Thymus (tissue), 14 donors: ENCODE data around the gene OR13J1. TPM values are rescaled to one million over a fixed set of nuclear protein-coding genes. Genes with fewer than 3 reads are reported as not detected.
A peak's percentile ranks its signal among the peaks of the same experiment; 100 is the strongest.
"Not testable (repeated sequence)": the region's sequence is repeated elsewhere in the genome, so short reads cannot be mapped to it uniquely, and the experiment has no call there.

ENCODE experiments used
- DNase-seq, 9 donors: peaks; one replicate each; pipeline ENCODE4 v3.0.0-alpha.2; 2013; ENCODE audit warnings: low spot score in 9 of 9, low read depth in 6 of 9, missing footprints in 1 of 9
- H3K27ac ChIP-seq, 2 donors: one replicate each; pipeline ENCODE4 v1.5.1; 2013; ENCODE audit warnings: control low read depth in 1 of 2, low read depth in 1 of 2, low read length in 1 of 2, mild to moderate bottlenecking in 1 of 2, moderate library complexity in 1 of 2
- H3K27me3 ChIP-seq, 2 donors: one replicate each; pipeline ENCODE4 v1.5.1; 2013; ENCODE audit warnings: low read length in 1 of 2; ENCODE audit not compliant: control insufficient read depth in 2 of 2, insufficient read depth in 1 of 2
- H3K36me3 ChIP-seq, 2 donors: one replicate each; pipeline ENCODE4 v1.5.1; 2013; ENCODE audit warnings: low read length in 1 of 2, mild to moderate bottlenecking in 1 of 2, moderate library complexity in 1 of 2; ENCODE audit not compliant: control insufficient read depth in 2 of 2, insufficient read depth in 2 of 2
- H3K4me1 ChIP-seq, 2 donors: one replicate each; pipeline ENCODE4 v1.5.1; 2013; ENCODE audit warnings: low read length in 2 of 2; ENCODE audit not compliant: control insufficient read depth in 2 of 2, insufficient read depth in 2 of 2
- H3K4me3 ChIP-seq, 2 donors: one replicate each; pipeline ENCODE4 v1.5.1; 2013; ENCODE audit warnings: low read length in 2 of 2, control low read depth in 1 of 2, mild to moderate bottlenecking in 1 of 2
- H3K9me3 ChIP-seq, 2 donors: one replicate each; pipeline ENCODE4 v1.5.1; 2013; ENCODE audit warnings: low read length in 1 of 2, mild to moderate bottlenecking in 1 of 2; ENCODE audit not compliant: control insufficient read depth in 2 of 2, insufficient read depth in 1 of 2
- WGBS: extraction: QIAGEN DNeasy Blood & Tissue Kit; methylation state at CpG from one replicate; pipeline ENCODE4 v1.1.7; 2013; 5-methylcytosine and 5-hydroxymethylcytosine counted together
- long read RNA-seq, 10 donors: transcript quantifications; one replicate each; lab custom pipeline, GENCODE V29; 2026
- polyA plus RNA-seq: library from polyadenylated mRNA; stranded (reverse); fragments of 200-250 nt; gene quantifications from one replicate; pipeline ENCODE4 v1.2.3, GENCODE V29; 2013
- total RNA-seq: library from RNA; stranded (reverse); fragments of 120-200 nt; gene quantifications from one replicate; pipeline ENCODE4 v1.2.4, GENCODE V29; 2013
- donor health status: healthy.

Gene OR13J1, protein sequence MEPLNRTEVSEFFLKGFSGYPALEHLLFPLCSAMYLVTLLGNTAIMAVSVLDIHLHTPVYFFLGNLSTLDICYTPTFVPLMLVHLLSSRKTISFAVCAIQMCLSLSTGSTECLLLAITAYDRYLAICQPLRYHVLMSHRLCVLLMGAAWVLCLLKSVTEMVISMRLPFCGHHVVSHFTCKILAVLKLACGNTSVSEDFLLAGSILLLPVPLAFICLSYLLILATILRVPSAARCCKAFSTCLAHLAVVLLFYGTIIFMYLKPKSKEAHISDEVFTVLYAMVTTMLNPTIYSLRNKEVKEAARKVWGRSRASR
- total RNA-seq (not detected), polyA plus RNA-seq (not detected)
- long read RNA-seq, donor 1, result 0 reads
- long read RNA-seq, donor 2, result 0 reads
- long read RNA-seq, donor 3, result 0 reads
- long read RNA-seq, donor 4, result 0 reads
- long read RNA-seq, donor 5, partial matches to known transcripts, result 0 of 1 reads
- long read RNA-seq, donor 5, other reads (novel, unspliced or antisense), result 0 of 1 reads
- long read RNA-seq, donor 6, result 0 reads
- long read RNA-seq, donor 7, result 0 reads
- long read RNA-seq, donor 8, partial matches to known transcripts, result 0 of 2 reads
- long read RNA-seq, donor 8, other reads (novel, unspliced or antisense), result 0 of 2 reads
- long read RNA-seq, donor 9, result 0 reads
- long read RNA-seq, donor 10, result 0 reads

DNA sequence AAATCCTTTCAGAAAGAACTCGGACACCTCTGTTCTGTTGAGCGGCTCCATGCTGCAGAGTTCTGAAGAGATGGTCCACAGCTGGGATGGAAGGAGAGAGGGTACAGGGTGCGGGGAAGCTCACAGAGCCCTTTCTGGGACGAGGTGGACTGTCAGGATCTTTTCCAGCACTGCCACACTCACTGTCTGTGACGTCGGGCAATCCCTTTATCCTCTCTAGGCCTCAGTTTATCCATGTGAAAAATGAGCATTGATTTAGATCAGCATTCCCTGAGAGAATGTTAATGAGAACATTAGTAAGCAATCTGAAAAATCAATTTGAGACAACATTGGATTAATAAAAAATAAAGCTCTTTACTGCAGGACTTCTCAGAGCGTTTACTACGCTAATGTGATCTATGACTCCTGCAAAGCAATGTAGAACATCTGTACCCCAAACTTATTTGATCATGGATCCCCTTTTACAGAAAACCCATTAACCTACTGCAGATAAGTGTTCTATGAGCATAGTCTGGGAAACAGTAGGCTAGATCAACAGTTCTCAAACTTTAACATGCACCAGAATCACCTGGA, at the start of gene OR13J1:
Gene OR13J1 (minus strand): TSS at position 51 of the 573 bp plus-strand sequence. CDS start 0 bp downstream, at position 51.
- Histone ChIP-seq H3K4me3 (no peak within 1 kb of the TSS), H3K9me3 (no peaks in the 10 kb centered on the region), H3K27ac (no peak within 1 kb of the TSS), H3K4me1 (no peaks in the 10 kb centered on the region), H3K27me3 (no peaks in the 10 kb centered on the region), H3K36me3 (no peaks in the 10 kb centered on the region)
- WGBS, result 96% methylated on average over 8 of the region's 8 CpGs
- DNase-seq, result no peak

DNA sequence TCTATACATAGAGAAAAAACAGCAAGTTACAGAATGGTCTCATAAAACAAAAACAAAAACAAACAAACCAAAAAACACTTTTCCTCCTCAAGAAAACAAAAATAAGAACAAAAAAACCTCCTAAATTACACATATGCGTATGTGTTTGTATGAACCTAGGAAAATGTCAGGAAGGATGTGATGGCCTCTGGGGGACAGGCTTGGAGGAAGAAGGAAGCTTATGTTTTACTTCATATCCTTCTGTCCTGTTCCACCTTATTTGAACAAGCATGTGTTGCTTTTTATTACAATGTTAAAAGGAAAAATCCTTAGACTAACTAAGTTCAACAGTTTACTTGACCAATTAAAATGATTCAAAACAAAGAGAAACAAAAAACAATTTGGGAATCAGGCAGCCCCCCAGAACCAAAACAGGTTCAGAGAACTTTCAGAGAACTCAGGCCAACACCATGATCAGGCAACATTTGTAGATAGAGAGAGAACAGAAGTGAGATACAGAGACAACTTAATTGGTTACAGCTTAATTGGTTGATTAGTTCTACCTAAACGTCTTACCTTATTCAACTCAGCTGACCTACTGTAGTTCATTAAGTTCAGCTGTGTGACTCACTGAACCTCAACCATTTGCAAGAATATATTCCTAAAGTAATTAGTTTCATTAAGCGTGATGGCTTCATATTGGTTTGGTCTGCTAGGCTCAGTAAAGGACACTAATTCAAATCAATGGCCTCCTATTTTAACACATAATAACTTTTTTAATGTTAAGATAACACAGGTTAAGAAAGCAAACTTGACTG, 49.2 kb upstream of the OR13J1 start:
- Histone ChIP-seq H3K9me3 (no peaks in the 10 kb centered on the region), H3K27me3 (no peaks in the 10 kb centered on the region), H3K4me3 (no peak overlapping the region), H3K27ac (peak overlapping the region in 1 of 2 donors; percentile 14), H3K36me3 (no peaks in the 10 kb centered on the region), H3K4me1 (peaks cover 0 to 21% of the 10 kb centered on the region in 2 donors)
- DNase-seq, result no peak
- WGBS, result 98% methylated on average over 3 of the region's 3 CpGs

DNA sequence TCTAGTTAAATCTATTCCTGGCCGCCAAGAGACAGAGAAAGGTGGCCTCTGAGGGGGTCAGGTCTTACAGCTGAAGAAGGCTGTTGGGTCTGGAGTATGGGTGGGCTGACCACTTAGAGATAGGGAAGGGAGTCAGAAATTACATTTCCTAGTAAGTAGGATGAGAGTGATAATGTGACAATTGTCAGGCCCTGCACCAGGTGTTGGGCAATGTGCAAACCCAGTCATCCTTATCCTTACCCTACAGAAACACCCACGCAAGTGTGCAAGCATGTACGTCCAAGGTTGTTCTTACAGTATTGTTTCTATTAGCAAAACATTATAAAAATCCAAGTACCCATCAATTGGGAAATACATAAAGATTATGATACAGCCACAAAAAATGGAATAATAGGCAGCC, 48.6 kb upstream of the OR13J1 start:
- WGBS, result 97% methylated on average over 3 of the region's 3 CpGs
- Histone ChIP-seq H3K4me1 (peaks cover 0 to 20% of the 10 kb centered on the region in 2 donors), H3K36me3 (no peaks in the 10 kb centered on the region), H3K9me3 (no peaks in the 10 kb centered on the region), H3K27me3 (no peaks in the 10 kb centered on the region), H3K4me3 (no peak overlapping the region), H3K27ac (no peak overlapping the region)
- no peak for DNase-seq

DNA sequence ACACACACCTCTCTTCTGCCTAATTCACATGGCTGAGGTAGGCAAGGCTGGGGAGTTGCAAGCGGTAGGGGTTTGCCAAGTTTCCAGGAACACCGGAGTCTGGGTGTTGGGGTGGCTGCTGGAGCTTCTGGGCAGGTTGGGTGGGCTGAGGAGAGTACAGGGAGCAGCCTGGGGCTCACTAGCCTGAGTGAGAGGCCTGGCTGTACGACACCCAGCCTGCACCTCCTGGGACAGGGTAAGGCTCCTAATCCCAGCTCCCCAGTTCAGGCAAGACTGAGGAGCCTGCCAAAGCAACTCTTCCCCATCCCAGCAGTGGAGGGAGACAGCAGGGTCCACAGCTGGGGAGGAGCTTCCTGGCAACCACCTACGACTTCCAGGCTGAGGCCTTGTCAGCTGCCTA, 47.1 kb upstream of the OR13J1 start:
- H3K36me3 ChIP-seq, result no peaks in the 10 kb centered on the region
- H3K4me1 ChIP-seq, result peaks cover 0 to 14% of the 10 kb centered on the region in 2 donors
- H3K4me3 ChIP-seq, result no peak overlapping the region
- H3K27ac ChIP-seq, result no peak overlapping the region
- 92% methylated on average over 4 of the region's 4 CpGs for WGBS
- H3K9me3 ChIP-seq, result no peaks in the 10 kb centered on the region
- H3K27me3 ChIP-seq, result no peaks in the 10 kb centered on the region
- no peak for DNase-seq

DNA sequence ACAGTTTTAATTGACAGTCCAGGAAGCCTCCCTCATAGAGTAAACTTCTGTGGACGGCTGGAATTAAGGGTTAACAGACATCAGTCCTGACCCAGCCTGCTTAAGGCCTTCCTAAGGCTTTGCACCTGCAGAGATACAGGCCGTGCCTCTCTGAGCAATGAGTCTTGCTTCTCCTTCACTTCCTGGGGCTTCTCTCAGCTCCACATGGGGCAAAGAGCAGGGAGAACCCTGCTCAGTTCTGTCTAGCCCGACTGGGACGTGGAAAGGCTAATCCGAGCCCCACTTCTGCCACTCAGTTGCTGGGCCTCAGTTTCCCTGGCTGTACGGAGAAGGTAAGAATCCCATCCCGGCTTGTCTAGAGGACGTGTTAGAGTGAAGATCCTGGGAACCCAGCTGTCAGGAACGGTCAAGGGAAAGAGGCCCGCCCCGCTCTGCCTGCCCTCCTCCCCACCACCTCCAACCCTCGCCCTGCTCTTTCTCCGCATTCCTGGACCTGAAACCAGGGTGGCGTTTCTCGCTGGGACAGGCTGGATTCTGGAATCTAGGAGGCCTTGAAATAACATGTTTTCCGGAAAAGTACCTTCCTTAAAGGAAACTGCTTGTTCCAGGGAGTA, 45.6 kb upstream of the OR13J1 start:
- no peaks in the 10 kb centered on the region for H3K27me3 ChIP-seq
- no peak for DNase-seq
- H3K4me1 ChIP-seq, result peaks cover 4 to 24% of the 10 kb centered on the region in 2 donors
- H3K27ac ChIP-seq, result peak overlapping the region in 1 of 2 donors; percentile 7
- no peaks in the 10 kb centered on the region for H3K9me3 ChIP-seq
- H3K36me3 ChIP-seq, result no peaks in the 10 kb centered on the region
- WGBS, result 93% methylated on average over 16 of the region's 16 CpGs
- H3K4me3 ChIP-seq, result no peak overlapping the region

DNA sequence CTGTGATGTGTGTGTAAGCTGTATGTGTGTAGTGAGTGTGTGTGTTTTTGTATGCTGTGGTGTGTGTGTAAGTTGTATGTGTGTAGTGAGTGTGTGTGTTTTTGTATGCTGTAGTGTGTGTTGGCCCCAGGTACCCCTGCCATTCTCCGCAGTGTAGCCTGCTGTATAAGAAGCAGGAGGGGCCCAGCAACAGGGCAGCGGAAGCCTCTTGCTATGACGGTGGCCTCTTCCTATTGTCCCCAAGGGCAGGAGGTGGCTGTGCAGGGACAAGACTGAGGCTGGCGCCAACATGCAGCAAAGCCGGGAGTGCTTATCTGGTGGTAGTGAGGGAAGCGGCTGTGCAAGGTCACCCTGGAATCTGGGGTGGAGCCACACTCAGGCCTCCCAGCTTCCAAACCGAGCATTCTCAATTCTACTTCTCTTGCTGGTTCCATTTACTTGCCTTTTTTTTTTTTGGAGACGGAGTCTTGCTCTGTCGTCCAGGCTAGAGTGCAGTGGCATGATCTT, 44.2 kb upstream of the OR13J1 start:
- Histone ChIP-seq H3K4me1 (peaks cover 4 to 37% of the 10 kb centered on the region in 2 donors), H3K9me3 (no peaks in the 10 kb centered on the region), H3K27ac (peak overlapping the region in 1 of 2 donors; percentile 58), H3K4me3 (no peak overlapping the region), H3K27me3 (no peaks in the 10 kb centered on the region), H3K36me3 (no peaks in the 10 kb centered on the region)
- 88% methylated on average over 9 of the region's 9 CpGs for WGBS
- peak in 2 of 9 donors; percentile 33 to 77 for DNase-seq

DNA sequence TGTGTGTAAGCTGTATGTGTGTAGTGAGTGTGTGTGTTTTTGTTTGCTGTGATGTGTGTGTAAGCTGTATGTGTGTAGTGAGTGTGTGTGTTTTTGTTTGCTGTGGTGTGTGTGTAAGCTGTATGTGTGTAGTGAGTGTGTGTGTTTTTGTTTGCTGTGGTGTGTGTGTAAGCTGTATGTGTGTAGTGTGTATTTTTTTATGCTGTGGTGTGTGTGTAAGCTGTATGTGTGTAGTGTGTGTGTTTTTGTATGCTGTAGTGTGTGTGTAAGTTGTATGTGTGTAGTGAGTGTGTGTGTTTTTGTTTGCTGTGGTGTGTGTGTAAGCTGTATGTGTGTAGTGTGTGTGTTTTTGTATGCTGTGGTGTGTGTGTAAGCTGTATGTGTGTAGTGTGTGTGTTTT, 43.2 kb upstream of the OR13J1 start:
- not testable (repeated sequence) for H3K27ac ChIP-seq, H3K27me3 ChIP-seq, H3K4me3 ChIP-seq, DNase-seq, H3K36me3 ChIP-seq, H3K9me3 ChIP-seq
- H3K4me1 ChIP-seq, result peaks cover 7 to 46% of the 10 kb centered on the region in 2 donors

DNA sequence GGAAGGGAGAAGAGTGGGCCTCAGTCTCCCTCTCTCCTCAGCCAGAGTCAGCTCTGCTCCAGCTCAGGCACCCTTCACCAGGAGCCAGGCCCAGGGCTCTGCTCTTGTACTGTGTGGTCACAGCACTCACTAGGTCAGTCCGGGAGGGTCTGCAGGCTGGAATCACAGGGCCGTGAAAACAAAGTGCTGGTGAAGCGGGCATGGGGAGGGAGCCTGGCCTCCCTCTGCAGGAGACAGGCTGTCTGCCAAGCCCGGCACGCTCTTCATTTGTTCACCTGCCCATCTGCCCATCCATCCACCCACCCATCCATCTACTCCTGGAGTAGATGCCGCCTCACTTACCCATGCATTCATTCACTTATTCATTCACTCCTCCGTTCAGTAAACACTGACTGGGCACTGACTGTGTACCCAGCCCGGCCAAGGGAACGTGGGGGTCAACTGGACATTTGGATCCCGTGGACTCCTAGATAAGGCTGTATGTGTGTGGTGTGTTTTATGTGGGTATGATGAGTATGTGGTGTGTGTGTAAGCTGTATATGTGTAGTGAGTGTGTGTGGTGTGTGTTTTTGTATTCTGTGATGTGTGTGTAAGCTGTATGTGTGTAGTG, 42.7 kb upstream of the OR13J1 start:
- Histone ChIP-seq H3K27me3 (no peaks in the 10 kb centered on the region), H3K4me1 (peaks cover 12 to 51% of the 10 kb centered on the region in 2 donors), H3K36me3 (no peaks in the 10 kb centered on the region), H3K9me3 (no peaks in the 10 kb centered on the region), H3K4me3 (no peak overlapping the region), H3K27ac (no peak overlapping the region)
- 90% methylated on average over 10 of the region's 10 CpGs for WGBS
- DNase-seq, result no peak
